ENCODE results near the gene NFIX.

Gene NFIX

DNA sequence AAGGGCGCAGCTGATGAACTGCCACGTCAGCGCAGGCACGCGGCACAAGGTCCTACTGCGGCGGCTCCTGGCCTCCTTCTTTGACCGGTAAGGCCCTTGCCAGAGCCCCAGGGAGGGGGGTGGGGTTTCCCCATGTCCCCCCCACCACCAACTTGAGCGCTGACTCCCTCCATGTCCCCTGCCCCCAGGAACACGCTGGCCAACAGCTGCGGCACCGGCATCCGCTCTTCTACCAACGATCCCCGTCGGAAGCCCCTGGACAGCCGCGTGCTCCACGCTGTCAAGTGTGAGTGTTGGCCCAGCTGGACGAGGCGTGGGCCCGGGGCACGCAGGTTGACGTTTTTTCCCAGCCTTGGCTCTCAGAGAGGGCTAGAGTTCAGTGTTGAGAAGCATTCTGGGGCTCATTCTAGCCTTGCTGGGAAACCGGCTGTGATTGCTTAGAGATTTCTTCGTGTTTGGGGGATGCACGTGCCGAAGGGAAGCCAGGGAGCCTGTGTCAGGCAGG is 142.1 kb downstream of the NFIX start:
- in situ Hi-C loops (cut with HindIII; ENCODE audit: low sequenced_read_pairs): no loop called here

DNA sequence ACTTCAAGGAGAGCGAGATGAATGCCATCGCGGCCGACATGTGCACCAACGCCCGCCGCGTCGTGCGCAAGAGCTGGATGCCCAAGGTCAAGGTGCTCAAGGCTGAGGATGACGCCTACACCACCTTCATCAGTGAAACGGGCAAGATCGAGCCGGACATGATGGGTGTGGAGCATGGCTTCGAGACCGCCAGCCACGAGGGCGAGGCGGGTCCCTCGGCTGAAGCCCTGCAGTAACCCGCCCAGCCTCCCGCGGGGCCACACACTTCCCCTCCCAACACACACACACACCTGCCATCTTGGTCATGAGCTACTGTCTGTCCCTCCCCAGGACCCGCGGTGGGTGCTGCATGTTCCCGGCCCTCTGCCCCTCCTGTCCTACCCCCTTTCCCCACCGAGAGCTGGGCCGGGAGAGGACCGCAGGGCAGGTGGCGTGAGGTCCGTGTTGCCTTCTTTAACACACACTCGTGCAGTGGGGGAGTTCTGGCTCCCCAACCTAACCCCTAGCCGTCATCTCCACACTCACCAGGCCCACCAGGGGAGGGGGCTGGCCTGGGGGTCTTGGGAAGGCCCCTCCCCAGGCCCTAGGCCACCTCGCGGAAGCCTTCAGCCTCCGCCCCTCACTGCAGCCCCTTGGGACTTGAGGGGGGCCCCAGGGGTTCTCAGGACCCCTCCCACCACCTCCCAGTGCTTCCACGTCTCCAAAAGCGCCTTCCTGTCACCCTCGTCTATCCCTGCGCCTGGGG is 143.1 kb downstream of the NFIX start:
- in situ Hi-C loops (cut with HindIII; ENCODE audit: low sequenced_read_pairs): no loop called here

DNA sequence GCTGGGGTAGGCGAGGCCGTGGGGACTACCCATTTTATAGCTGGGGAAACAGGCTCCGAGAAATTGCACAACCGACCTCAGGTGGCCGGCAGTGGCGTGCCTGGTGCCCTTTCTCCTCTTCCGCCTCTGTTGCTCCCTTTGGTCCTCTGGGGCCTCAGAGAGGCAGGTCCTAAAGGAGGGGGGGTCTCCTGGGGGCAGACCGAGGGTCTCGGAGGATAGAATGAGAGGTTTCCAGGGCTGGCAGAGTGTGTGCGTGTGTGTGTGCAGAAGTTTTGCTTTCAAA is 143.6 kb downstream of the NFIX start:
- in situ Hi-C loops (cut with HindIII; ENCODE audit: low sequenced_read_pairs): no loop called here

DNA sequence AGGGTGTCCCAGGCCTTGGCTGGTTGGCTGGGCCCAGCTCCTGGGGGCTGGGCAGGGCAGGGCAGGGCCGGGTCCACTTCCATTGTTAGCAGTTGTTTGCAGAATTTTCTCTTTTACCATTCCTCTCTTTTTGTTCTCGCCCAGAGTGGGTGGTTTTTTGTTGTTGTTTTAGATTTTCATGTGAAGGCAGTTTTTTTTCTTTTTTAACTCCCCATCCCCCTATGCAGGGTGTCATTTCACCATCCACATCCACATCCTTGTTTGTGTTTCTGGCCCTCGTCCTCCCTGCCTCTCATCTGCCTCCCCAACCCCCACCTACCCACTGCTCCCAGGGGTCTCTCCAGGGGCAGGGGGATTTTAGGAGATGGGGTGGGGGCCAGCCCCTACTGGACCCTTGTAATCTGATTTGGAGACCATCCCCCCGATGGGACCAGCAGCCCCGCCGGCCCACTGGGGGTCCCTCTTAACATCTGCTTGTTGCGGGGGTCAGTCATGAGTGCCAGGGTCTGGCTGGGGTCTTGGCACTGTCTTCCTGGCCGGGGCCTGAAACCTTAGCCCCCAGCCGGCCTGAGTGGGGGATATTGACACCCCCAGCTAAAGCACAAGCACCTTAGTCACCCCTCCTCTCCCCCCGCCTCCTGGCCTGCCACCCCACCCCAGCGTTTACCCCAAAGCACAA is 144.5 kb downstream of the NFIX start:
- in situ Hi-C loops (cut with HindIII; ENCODE audit: low sequenced_read_pairs): no loop called here

DNA sequence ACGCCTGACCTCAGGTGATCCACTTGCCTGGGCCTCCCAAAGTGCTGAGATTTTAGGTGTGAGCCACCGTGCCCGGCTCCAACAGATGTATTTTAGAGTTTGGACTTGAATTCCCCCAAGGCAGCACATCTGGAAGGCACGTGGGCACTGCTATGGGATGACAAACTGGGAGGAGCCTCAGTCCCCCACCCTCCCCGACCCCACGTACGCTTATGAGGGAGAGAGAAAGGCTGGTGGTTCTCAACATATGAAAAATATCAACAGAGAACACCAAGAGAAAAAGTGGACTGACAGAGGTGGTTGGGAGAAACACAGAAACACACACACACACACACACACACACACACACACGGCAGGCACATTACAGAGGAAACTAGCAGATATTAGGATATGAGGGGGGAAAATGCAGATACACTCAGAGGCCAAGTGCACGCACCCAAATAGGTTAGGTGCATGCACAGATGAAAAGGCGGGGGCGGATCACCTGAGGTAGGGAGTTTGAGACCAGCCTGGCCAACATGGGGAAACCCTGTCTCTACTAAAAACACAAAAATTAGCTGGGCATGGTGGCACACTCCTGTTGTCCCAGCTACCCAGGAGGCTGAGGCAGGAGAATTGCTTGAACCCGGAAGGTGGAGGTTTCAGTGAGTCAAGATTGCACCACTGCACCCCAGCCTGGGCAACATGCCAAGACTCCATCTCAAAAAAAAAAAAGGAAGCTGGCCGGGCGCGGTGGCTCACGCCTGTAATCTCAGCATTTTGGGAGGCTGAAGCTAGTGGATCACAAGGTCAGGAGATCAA is 151.7 kb downstream of the NFIX start:
- in situ Hi-C loops (cut with HindIII; ENCODE audit: low sequenced_read_pairs): no loop called here
